GM06990 (cell line): ENCODE measurements around the gene GALNT7.

Experiments
- DNase-seq: peaks from one replicate; pipeline ENCODE4 v3.0.0-alpha.2; 2011; ENCODE audit not compliant: insufficient read length; ENCODE audit errors: extremely low read depth
- H3K27me3 ChIP-seq: replicated peaks from 2 replicates; pipeline ENCODE4 v1.6.0; 2011; ENCODE audit warnings: low read length; ENCODE audit not compliant: control insufficient read depth, insufficient read depth
- H3K36me3 ChIP-seq: 2 replicates; pipeline ENCODE4 v1.5.1; 2011; ENCODE audit warnings: low read length; ENCODE audit not compliant: control insufficient read depth, insufficient read depth
- H3K4me3 ChIP-seq: replicated peaks from 2 replicates; pipeline ENCODE4 v1.5.1; 2011; ENCODE audit warnings: low read depth, mild to moderate bottlenecking, control low read depth, low read length
- CTCF ChIP-seq: IDR thresholded peaks from 2 replicates; pipeline ENCODE4 v1.5.1; 2011; ENCODE audit warnings: low read length, control low read depth, mild to moderate bottlenecking, inconsistent platforms; ENCODE audit not compliant: insufficient read depth, poor library complexity, severe bottlenecking

GALNT7 gene

GRCh38 chr4:173223743-173224142, 55.1 kb downstream of the GALNT7 start:
- no peak for TF ChIP-seq CTCF
- no peaks in the 10 kb centered on the region for H3K27me3 ChIP-seq
- no peaks in the 10 kb centered on the region for H3K36me3 ChIP-seq
- DNase-seq = no peak
- H3K4me3 ChIP-seq = no peak overlapping the region

- no peaks in the 10 kb centered on the region for H3K27me3 ChIP-seq
- DNase-seq = no peak
- no peaks in the 10 kb centered on the region for H3K36me3 ChIP-seq
- TF ChIP-seq CTCF = no peak
- no peak overlapping the region for H3K4me3 ChIP-seq
These were observed 57.8 kb downstream of the GALNT7 start for GRCh38 chr4:173226401-173226888.

- no peak for TF ChIP-seq CTCF
- Histone ChIP-seq H3K4me3 (no peak overlapping the region), H3K36me3 (no peaks in the 10 kb centered on the region), H3K27me3 (no peaks in the 10 kb centered on the region)
- DNase-seq = no peak
These were observed 59.1 kb downstream of the GALNT7 start for GRCh38 chr4:173227756-173228155.

- Histone ChIP-seq H3K36me3 (no peaks in the 10 kb centered on the region; the same call in 1 of the 2 replicates), H3K4me3 (no peak overlapping the region), H3K27me3 (no peaks in the 10 kb centered on the region)
- TF ChIP-seq CTCF = no peak
- no peak for DNase-seq
These were observed 61.5 kb downstream of the GALNT7 start for GRCh38 chr4:173230062-173230461.

DNA sequence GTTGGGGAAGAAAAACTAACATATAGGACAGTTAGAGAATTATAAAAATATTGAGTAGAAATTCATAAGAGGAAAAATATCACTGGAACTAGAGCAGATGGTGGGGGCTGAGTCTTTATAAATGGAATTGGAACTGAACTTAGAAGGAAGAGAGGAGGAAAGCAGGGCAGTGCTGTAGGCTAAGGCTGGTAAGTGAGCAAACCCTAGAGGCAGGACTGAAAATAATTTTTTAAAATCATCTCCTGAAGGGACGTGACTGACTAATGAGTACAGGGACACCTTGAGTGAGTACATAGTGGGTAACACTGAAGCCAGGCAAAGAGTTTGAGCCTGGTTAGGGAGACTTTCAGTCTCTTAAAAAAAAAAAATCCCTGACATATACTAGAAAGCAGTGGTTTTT, 63.3 kb downstream of the GALNT7 start:
- H3K27me3 ChIP-seq = no peaks in the 10 kb centered on the region
- DNase-seq = no peak
- no peak overlapping the region for H3K4me3 ChIP-seq
- no peak for TF ChIP-seq CTCF
- H3K36me3 ChIP-seq = no peaks in the 10 kb centered on the region; the same call in 1 of the 2 replicates

DNA sequence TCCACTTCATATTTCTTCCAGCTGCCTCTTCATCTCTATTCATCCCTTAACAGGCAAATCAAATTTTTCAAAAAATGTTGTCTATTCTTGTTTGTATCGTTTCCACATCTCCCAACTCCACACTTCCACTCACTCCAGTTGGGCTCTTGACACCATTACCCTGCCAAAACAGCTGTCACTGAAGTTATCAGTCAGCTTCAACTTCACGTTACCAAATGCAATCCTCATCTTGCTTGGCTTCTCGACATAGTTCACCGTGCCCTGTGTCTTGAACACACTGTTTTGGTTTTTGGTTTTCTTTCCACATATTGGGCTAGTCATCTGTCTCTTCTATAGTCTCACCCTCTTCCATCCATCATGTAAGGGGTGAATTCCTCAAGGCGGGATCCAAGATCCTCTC, 65.2 kb downstream of the GALNT7 start:
- no peaks in the 10 kb centered on the region for H3K27me3 ChIP-seq
- no peak for TF ChIP-seq CTCF
- no peak overlapping the region for H3K4me3 ChIP-seq
- H3K36me3 ChIP-seq = no peaks in the 10 kb centered on the region; the same call in 1 of the 2 replicates
- no peak for DNase-seq
